Effector memory CD4-positive, alpha-beta T cell (primary cell): ENCODE results near the gene EEF1AKMT1.

Experiments used
- DNase-seq, 3 donors: peaks; one replicate each; pipeline ENCODE4 v3.0.0-alpha.2; 2020
- H3K27ac ChIP-seq: 2 replicates; pipeline ENCODE4 v1.7.0; 2013; ENCODE audit warnings: mild to moderate bottlenecking, low read length, moderate library complexity; ENCODE audit not compliant: insufficient read depth, poor library complexity, severe bottlenecking
- H3K27me3 ChIP-seq: replicated peaks from 2 replicates; pipeline ENCODE4 v1.7.0; 2013; ENCODE audit warnings: mild to moderate bottlenecking, low read length; ENCODE audit not compliant: insufficient read depth, control insufficient read depth, poor library complexity, severe bottlenecking
- H3K36me3 ChIP-seq: 2 replicates; pipeline ENCODE4 v1.7.0; 2013; ENCODE audit warnings: mild to moderate bottlenecking, low read length, moderate library complexity; ENCODE audit not compliant: control insufficient read depth, insufficient read depth
- H3K4me1 ChIP-seq: 2 replicates; pipeline ENCODE4 v1.7.0; 2013; ENCODE audit warnings: low read length, mild to moderate bottlenecking; ENCODE audit not compliant: control insufficient read depth, insufficient read depth, poor library complexity, severe bottlenecking
- H3K4me3 ChIP-seq: 2 replicates; pipeline ENCODE4 v1.7.0; 2013; ENCODE audit warnings: low read length, low read depth, mild to moderate bottlenecking; ENCODE audit not compliant: insufficient read depth, poor library complexity, severe bottlenecking
- H3K9me3 ChIP-seq: 2 replicates; pipeline ENCODE4 v1.7.0; 2013; ENCODE audit warnings: mild to moderate bottlenecking, low read length, moderate library complexity; ENCODE audit not compliant: control insufficient read depth

The EEF1AKMT1 gene

DNA sequence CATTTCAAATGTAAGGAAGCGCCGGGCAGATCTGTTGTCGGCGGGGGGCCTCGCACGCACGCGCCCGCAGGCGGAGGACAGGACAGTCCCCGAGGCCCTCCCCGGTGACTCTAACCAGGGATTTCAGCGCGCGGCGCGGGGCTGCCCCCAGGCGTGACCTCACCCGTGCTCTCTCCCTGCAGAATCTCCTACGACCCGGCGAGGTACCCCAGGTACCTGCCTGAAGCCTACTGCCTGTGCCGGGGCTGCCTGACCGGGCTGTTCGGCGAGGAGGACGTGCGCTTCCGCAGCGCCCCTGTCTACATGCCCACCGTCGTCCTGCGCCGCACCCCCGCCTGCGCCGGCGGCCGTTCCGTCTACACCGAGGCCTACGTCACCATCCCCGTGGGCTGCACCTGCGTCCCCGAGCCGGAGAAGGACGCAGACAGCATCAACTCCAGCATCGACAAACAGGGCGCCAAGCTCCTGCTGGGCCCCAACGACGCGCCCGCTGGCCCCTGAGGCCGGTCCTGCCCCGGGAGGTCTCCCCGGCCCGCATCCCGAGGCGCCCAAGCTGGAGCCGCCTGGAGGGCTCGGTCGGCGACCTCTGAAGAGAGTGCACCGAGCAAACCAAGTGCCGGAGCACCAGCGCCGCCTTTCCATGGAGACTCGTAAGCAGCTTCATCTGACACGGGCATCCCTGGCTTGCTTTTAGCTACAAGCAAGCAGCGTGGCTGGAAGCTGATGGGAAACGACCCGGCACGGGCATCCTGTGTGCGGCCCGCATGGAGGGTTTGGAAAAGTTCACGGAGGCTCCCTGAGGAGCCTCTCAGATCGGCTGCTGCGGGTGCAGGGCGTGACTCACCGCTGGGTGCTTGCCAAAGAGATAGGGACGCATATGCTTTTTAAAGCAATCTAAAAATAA is 52.1 kb downstream of the EEF1AKMT1 start:
- no peak overlapping the region for H3K4me3 ChIP-seq
- H3K27ac ChIP-seq, result no peak overlapping the region
- H3K9me3 ChIP-seq, result no peaks in the 10 kb centered on the region
- peaks cover 6% of the 10 kb centered on the region for H3K4me1 ChIP-seq
- no peaks in the 10 kb centered on the region for H3K36me3 ChIP-seq
- H3K27me3 ChIP-seq, result peaks cover 5% of the 10 kb centered on the region
- DNase-seq, result no peak

DNA sequence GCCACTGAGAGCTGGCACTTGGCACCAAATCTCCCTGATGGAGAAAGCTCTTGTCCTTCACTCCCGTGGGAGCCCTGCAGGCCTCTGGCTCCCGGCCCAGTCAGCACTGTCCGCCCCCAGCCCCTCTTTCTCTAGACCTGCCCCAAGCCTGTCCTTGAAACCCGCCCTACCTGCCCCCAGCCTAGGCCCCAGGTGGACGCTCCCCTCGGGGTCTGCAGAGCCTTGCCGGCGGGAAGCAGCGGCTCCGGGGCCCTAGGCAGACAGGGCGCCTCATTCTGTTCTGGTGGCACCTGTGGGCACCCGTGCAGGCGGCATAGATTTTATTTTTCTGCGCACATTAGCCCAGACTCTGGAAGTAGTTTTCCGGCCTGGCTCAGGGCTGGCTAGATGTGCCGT is 52.7 kb downstream of the EEF1AKMT1 start:
- H3K4me1 ChIP-seq, result peaks cover 6% of the 10 kb centered on the region
- H3K9me3 ChIP-seq, result no peaks in the 10 kb centered on the region
- H3K36me3 ChIP-seq, result no peaks in the 10 kb centered on the region
- peaks cover 5% of the 10 kb centered on the region for H3K27me3 ChIP-seq
- no peak for DNase-seq
- H3K27ac ChIP-seq, result no peak overlapping the region
- H3K4me3 ChIP-seq, result no peak overlapping the region

DNA sequence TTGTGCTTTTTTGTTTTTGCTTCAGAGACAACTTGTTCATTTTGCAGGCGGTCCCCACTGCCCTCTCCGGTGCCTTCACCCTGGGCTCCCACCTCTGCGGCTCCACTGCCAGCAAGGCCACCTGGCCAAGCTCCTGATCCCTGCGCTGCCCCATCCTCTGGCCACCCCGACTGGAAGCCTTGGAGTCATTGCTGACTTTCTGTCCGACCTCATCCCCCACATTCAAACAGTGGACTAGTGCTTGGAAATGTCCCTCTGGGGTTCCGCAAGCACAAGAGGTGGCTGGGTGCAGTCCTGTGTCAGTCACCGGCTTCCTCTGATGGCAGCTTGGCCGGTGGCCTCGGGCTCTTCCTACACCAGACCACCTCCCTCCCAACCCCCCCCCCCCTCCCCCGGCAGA is 53.3 kb downstream of the EEF1AKMT1 start:
- DNase-seq, result no peak
- H3K4me1 ChIP-seq, result peaks cover 6% of the 10 kb centered on the region
- no peaks in the 10 kb centered on the region for H3K9me3 ChIP-seq
- H3K4me3 ChIP-seq, result no peak overlapping the region
- no peaks in the 10 kb centered on the region for H3K36me3 ChIP-seq
- H3K27me3 ChIP-seq, result peaks cover 5% of the 10 kb centered on the region
- H3K27ac ChIP-seq, result no peak overlapping the region

DNA sequence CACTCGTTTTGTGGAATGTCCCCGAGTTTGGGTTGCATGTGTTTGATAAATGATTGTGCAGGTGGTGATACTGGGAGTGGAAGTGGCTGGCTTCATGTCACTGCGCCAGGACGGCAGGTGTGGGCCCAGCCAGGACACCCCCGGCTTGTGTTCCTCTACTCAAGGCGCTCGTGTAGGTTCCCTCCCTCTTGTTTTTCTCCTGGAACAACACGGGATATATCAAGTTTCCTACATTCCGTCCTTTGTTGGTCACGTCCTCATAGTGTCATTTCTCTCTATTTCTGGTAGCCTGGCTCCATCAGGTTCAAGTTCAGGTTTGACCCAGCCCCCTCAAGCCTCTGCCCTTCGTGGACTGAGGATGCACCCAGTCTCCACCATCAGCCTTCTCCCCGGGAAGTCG is 54.0 kb downstream of the EEF1AKMT1 start:
- H3K36me3 ChIP-seq, result no peaks in the 10 kb centered on the region
- H3K9me3 ChIP-seq, result no peaks in the 10 kb centered on the region
- no peak overlapping the region for H3K4me3 ChIP-seq
- DNase-seq, result no peak
- no peak overlapping the region for H3K27ac ChIP-seq
- H3K4me1 ChIP-seq, result peaks cover 6% of the 10 kb centered on the region
- peaks cover 5% of the 10 kb centered on the region for H3K27me3 ChIP-seq

DNA sequence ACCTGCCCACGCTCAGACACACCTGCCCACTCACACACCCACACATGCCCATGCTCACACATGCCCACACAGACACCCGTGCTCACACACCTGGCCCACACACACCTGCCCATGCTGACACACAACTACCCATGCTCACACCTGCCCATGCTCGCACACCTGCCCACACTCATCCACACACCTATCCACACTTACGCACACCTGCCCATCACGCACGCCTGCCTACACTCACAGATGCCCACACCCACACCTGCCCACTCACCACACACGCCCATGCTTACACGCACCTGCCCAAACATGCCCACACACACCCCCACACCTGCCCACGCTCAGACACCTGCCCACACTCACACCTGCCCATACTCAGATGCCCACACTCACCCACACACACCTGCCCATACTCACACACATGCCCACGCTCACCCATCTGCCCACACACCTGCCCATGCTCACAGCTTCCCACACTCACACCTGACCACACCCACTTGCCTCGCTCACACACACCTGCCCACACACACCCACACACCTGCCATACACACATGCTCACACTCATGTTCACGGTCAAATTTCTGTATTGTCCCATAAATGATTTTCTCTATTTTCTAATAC is 54.7 kb downstream of the EEF1AKMT1 start:
- DNase-seq, result no peak
- Histone ChIP-seq H3K27me3 (peaks cover 5% of the 10 kb centered on the region), H3K9me3 (no peaks in the 10 kb centered on the region), H3K27ac (no peak overlapping the region), H3K36me3 (no peaks in the 10 kb centered on the region), H3K4me1 (peaks cover 6% of the 10 kb centered on the region), H3K4me3 (no peak overlapping the region)

DNA sequence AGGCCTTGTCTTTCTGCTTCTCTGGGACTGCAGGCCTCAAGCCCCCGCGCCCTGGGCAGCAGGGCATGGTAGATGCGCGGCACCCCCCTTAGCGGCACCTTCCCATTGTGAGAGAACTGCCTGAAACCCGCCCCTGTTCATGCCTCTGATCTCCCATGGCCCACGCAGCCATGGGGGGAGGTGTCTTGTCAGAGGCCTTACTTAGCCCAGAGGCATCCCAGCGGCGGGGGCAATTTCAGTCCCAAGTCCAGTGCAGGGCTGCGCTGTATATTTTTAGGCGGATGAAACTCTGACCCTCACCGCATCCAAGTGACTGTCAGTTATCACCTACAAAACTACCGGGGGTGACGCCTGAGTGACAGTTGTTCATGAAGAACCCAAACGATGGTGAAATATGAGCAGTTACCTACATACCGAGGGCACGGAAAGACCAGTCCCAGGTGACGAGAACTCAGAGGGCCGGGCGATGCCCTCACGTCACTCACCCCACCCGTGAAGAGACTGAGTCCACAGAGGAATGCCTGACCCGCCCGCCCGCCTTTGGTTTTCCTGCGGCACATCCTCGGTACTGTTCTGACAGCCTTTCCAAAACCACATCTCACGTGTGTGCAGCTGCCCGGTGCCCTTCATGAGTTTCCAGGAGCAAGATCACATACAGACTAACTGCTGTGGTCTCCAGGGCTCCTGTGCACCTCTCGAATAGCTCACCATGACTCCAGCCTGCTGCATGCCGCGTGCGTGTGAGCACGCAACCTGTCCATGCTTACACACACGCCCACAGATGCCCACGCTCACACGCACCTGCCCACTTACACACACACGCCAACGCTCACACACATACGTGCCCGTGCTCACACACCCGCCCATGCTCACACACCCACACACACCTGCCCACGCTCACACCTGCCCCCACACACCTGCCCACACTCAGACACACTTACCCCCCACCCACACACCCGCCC is 55.9 kb downstream of the EEF1AKMT1 start:
- peaks cover 6% of the 10 kb centered on the region for H3K4me1 ChIP-seq
- no peaks in the 10 kb centered on the region for H3K36me3 ChIP-seq
- H3K27me3 ChIP-seq, result peaks cover 5% of the 10 kb centered on the region
- no peak for DNase-seq
- no peaks in the 10 kb centered on the region for H3K9me3 ChIP-seq
- H3K27ac ChIP-seq, result no peak overlapping the region
- H3K4me3 ChIP-seq, result no peak overlapping the region

DNA sequence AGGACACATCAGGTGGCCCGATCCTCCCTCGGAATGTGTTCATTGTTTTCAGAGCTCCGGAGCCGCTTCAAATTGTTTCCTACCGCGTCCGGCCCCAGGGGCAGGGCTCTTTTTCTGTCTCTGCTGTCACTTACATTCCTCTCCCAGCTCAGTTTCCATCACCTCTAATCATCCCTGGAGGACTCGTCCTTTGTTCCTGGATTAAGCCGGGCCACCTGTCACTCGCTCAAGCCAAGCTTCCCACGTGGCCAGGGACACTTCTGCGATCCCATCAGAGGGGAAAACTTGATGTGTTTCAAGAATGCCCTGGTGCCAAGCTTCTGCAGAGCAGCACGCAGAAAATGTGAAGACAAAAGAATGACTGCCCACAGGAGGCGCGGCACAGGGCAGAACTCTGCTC is 56.8 kb downstream of the EEF1AKMT1 start:
- H3K4me1 ChIP-seq, result peaks cover 6% of the 10 kb centered on the region
- no peak overlapping the region for H3K27ac ChIP-seq
- no peaks in the 10 kb centered on the region for H3K36me3 ChIP-seq
- H3K9me3 ChIP-seq, result no peaks in the 10 kb centered on the region
- peaks cover 5% of the 10 kb centered on the region for H3K27me3 ChIP-seq
- no peak for DNase-seq
- H3K4me3 ChIP-seq, result no peak overlapping the region

DNA sequence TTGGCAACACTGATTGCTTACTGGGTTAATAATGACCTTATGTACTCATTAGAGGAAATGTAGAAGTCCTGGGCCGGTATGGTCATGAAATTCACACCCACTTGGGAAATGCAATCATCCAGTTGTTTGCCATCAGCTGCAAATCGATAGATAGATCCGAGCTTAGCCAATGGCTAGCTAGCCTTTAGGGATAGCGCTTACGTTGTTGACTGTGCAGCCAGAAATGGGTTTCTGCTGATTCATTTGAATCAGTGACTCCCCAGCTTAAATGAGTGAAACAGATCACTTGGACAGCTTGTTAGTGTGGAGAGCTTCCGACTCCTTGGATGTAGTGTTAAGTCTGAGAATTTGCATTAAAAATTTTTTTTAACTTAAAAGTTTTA is 58.4 kb downstream of the EEF1AKMT1 start:
- Histone ChIP-seq H3K9me3 (no peaks in the 10 kb centered on the region), H3K27me3 (no peaks in the 10 kb centered on the region)
- DNase-seq, result no peak

DNA sequence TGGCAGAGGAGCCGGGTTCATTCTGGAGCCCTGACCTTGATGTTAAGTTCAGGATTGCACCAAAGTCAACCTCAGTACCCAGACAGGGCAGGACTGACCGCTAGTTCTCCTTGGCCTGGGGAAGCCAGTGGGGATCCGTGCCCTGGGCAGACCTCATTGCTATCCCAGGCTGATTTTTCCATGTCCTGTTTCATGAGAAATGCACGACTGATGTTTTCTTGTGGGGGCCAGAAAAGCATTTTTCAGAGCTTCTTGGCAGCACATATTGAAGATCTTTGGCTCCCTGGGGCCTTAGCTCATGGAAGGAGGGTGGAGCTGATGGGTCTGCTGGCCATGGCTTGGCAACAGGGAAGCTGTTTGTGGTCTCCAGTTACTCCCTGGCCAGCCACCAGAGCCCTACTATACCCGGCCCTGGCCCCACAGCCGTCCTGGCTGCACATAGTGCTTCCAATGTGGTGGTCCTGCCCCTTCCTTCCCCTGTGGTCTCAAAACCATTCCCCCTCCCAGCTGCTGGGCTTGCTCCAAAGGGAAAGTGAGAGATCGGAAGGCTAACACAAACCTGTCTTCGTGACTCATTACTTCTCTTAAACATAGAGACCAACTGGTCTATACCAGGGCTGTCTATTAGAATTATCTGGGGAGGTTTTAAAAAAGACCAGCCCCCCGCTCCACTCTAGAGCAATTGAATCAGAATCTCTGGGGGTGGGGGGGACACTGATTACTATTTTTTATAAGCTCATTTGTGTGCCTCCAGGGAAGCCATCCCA is 59.0 kb downstream of the EEF1AKMT1 start:
- no peaks in the 10 kb centered on the region for H3K9me3 ChIP-seq
- DNase-seq, result no peak
- H3K4me3 ChIP-seq, result no peak overlapping the region
- H3K27me3 ChIP-seq, result no peaks in the 10 kb centered on the region
- no peaks in the 10 kb centered on the region for H3K4me1 ChIP-seq
- H3K27ac ChIP-seq, result no peak overlapping the region
- H3K36me3 ChIP-seq, result no peaks in the 10 kb centered on the region

More for the DNA sequence above, 58.4 kb downstream of the EEF1AKMT1 start:
- Histone ChIP-seq H3K4me3 (no peak overlapping the region), H3K4me1 (no peaks in the 10 kb centered on the region), H3K27ac (no peak overlapping the region), H3K36me3 (no peaks in the 10 kb centered on the region)
